Prostate gland (tissue), 2 donors: ENCODE results near the gene RBFOX2.

Experiments used
- CTCF ChIP-seq, 4 experiments: fragments of 200-600 bp in 2 of 4; fragments of 450-650 bp in 2 of 4; sonication (generic) in 2 of 4; IDR thresholded peaks; 1 replicate in 3 of 4; 2 replicates in 1 of 4; pipeline ENCODE4 v1.5.1; 2016 to 2019; ENCODE audit warnings: antibody characterized with exemption in 4 of 4, mild to moderate bottlenecking in 2 of 4, moderate library complexity in 2 of 4
- POLR2A ChIP-seq: fragments of 450-650 bp; IDR thresholded peaks from one replicate; pipeline ENCODE4 v1.6.1; 2016; ENCODE audit warnings: antibody characterized with exemption, mild to moderate bottlenecking
- POLR2AphosphoS5 ChIP-seq: sonication (generic); formaldehyde crosslinking; IDR thresholded peaks from one replicate; pipeline ENCODE4 v1.6.1; 2017; ENCODE audit warnings: antibody characterized with exemption

- TF ChIP-seq CTCF (IDR thresholded peaks at IDR 0.05) (no peak), POLR2AphosphoS5 (no peak), POLR2A (no peak)
Measured at GRCh38 chr22:35769974-35770373, 258.6 kb downstream of the RBFOX2 start.
